Head of caudate nucleus (tissue), 42 donors: ENCODE measurements around the gene TBXA2R.
"Not testable (repeated sequence)": the region's sequence is repeated elsewhere in the genome, so short reads cannot be mapped to it uniquely, and the experiment has no call there.

Source experiments
- DNase-seq, 42 donors: peaks; one replicate each; pipeline versions ENCODE4 v3.0.0 to v3.0.0-alpha.2; 2020 to 2021; ENCODE audit warnings: mixed read lengths in 7 of 42
- intact Hi-C: fragments of 100-400 bp; cut with DNase I; formaldehyde crosslinking; loops from one replicate; pipeline ENCODE4 v1.15.0; 2022

The TBXA2R gene

GRCh38 chr19:3572132-3572854 lies 34.4 kb downstream of the TBXA2R start:
- peak; percentile 99 to 100 (median 100) for DNase-seq
- intact Hi-C loops = no loop called here

- DNase-seq = peak in 41 of 42 donors; percentile 30 to 85 (median 65)
- intact Hi-C loops = no loop called here
Measured at GRCh38 chr19:3570606-3571011, 36.1 kb downstream of the TBXA2R start.

GRCh38 chr19:3570042-3570441 lies 36.6 kb downstream of the TBXA2R start:
- intact Hi-C loops, DNase-seq: not testable (repeated sequence)

- intact Hi-C loops = no loop called here
Measured at GRCh38 chr19:3565139-3565538, 41.5 kb downstream of the TBXA2R start.

GRCh38 chr19:3563709-3564524 lies 42.8 kb downstream of the TBXA2R start:
- DNase-seq = no peak
- intact Hi-C loops = no loop called here

More at GRCh38 chr19:3565139-3565538, 41.5 kb downstream of the TBXA2R start:
- DNase-seq = no peak

- intact Hi-C loops = no loop called here
- peak; percentile 83 to 98 (median 95) for DNase-seq
Measured at GRCh38 chr19:3557461-3558248, 49.0 kb downstream of the TBXA2R start, which contains the start of gene MFSD12. Gene MFSD12, minus strand, starts transcription at chr19:3557586. Its CDS starts 183 bp downstream, at chr19:3557403.

- intact Hi-C loops = no loop called here
- peak in 11 of 42 donors; percentile 27 to 69 (median 49) for DNase-seq
Measured at GRCh38 chr19:3556978-3557460, 49.7 kb downstream of the TBXA2R start.

- intact Hi-C loops = no loop called here
- DNase-seq = no peak
Measured at GRCh38 chr19:3556423-3556977, 50.2 kb downstream of the TBXA2R start.

- intact Hi-C loops = no loop called here
- no peak for DNase-seq
Measured at GRCh38 chr19:3555653-3556422, 50.8 kb downstream of the TBXA2R start.

GRCh38 chr19:3554254-3555083 lies 52.2 kb downstream of the TBXA2R start:
- DNase-seq = no peak
- intact Hi-C loops = no loop called here

GRCh38 chr19:3551792-3552095 lies 54.9 kb downstream of the TBXA2R start:
- DNase-seq = no peak
- intact Hi-C loops = no loop called here

GRCh38 chr19:3550947-3551791 lies 55.5 kb downstream of the TBXA2R start:
- intact Hi-C loops = no loop called here

GRCh38 chr19:3549816-3550215 lies 56.9 kb downstream of the TBXA2R start:
- intact Hi-C loops = loop anchor here (5.0 kb wide), 1 partner anchor 67 kb away; no protein-coding TSS in a partner anchor

More at GRCh38 chr19:3550947-3551791, 55.5 kb downstream of the TBXA2R start:
- no peak for DNase-seq

GRCh38 chr19:3548606-3549005 lies 58.1 kb downstream of the TBXA2R start:
- peak in 22 of 42 donors; percentile 28 to 87 (median 61) for DNase-seq

More at GRCh38 chr19:3549816-3550215, 56.9 kb downstream of the TBXA2R start:
- no peak for DNase-seq

GRCh38 chr19:3547767-3548282 lies 58.9 kb downstream of the TBXA2R start:
- intact Hi-C loops = loop anchor here (5.0 kb wide), 1 partner anchor 69 kb away; no protein-coding TSS in a partner anchor
- DNase-seq = no peak

More at GRCh38 chr19:3548606-3549005, 58.1 kb downstream of the TBXA2R start:
- intact Hi-C loops = loop anchor here (5.0 kb wide), 1 partner anchor 69 kb away; no protein-coding TSS in a partner anchor

GRCh38 chr19:3547301-3547731 lies 59.4 kb downstream of the TBXA2R start:
- DNase-seq = peak in 1 of 42 donors; percentile 38
- intact Hi-C loops = loop anchor here (5.0 kb wide), 1 partner anchor 70 kb away; no protein-coding TSS in a partner anchor
